Neural progenitor cell (in vitro differentiated cells): ENCODE data around the gene DISC1. TPM values are rescaled to one million over a fixed set of nuclear protein-coding genes. Genes with fewer than 3 reads are reported as not detected.
"Not testable (repeated sequence)": the region's sequence is repeated elsewhere in the genome, so short reads cannot be mapped to it uniquely, and the experiment has no call there.

ENCODE experiments used
- DNase-seq: peaks from one replicate; pipeline ENCODE4 v3.0.0-alpha.2; 2016; ENCODE audit warnings: low spot score
- H2AFZ ChIP-seq: fragments of 200-600 bp; sonication (generic); replicated peaks from 2 replicates; pipeline ENCODE4 v1.6.1; 2016; ENCODE audit warnings: antibody characterized with exemption
- H3F3A ChIP-seq: fragments of 200-600 bp; sonication (generic); 2 replicates; pipeline ENCODE4 v1.6.1; 2016; ENCODE audit warnings: antibody characterized with exemption, low read depth
- H3K27ac ChIP-seq: fragments of 200-600 bp; sonication (generic); 2 replicates; pipeline ENCODE4 v1.5.1; 2016; ENCODE audit warnings: mild to moderate bottlenecking
- H3K27me3 ChIP-seq: fragments of 200-600 bp; sonication (generic); 2 replicates; pipeline ENCODE4 v1.6.1; 2016; ENCODE audit warnings: mild to moderate bottlenecking, moderate library complexity
- H3K36me3 ChIP-seq: fragments of 200-600 bp; sonication (generic); 2 replicates; pipeline ENCODE4 v1.5.1; 2016
- H3K4me1 ChIP-seq: fragments of 200-600 bp; sonication (generic); 2 replicates; pipeline ENCODE4 v1.6.1; 2016; ENCODE audit warnings: mixed run types
- H3K4me2 ChIP-seq: fragments of 200-600 bp; sonication (generic); 2 replicates; pipeline ENCODE4 v1.6.1; 2016
- H3K4me3 ChIP-seq: fragments of 200-600 bp; sonication (generic); 2 replicates; pipeline ENCODE4 v1.5.1; 2016
- H3K79me2 ChIP-seq: fragments of 200-600 bp; sonication (generic); 2 replicates; pipeline ENCODE4 v1.6.1; 2016; ENCODE audit warnings: low read depth
- H3K9ac ChIP-seq: fragments of 200-600 bp; sonication (generic); 2 replicates; pipeline ENCODE4 v1.6.1; 2016
- H3K9me3 ChIP-seq: fragments of 200-600 bp; sonication (generic); 2 replicates; pipeline ENCODE4 v1.5.1; 2016; ENCODE audit warnings: low read depth
- H4K20me1 ChIP-seq: fragments of 200-600 bp; sonication (generic); 2 replicates; pipeline ENCODE4 v1.6.1; 2016; ENCODE audit warnings: low read depth
- H3K27ac Mint-ChIP-seq: 3 replicates; pipeline ENCODE4 v1.8.0; 2021; ENCODE audit warnings: mixed read lengths
- H3K27me3 Mint-ChIP-seq: 2 replicates; pipeline ENCODE4 v1.8.0; 2022; ENCODE audit warnings: low read depth, mild to moderate bottlenecking, inconsistent platforms, moderate library complexity, mixed read lengths; ENCODE audit not compliant: insufficient read depth
- H3K36me3 Mint-ChIP-seq: 3 replicates; pipeline ENCODE4 v1.8.0; 2021; ENCODE audit warnings: mixed read lengths
- H3K4me1 Mint-ChIP-seq: 3 replicates; pipeline ENCODE4 v1.8.0; 2021; ENCODE audit warnings: mixed read lengths
- H3K4me3 Mint-ChIP-seq: 3 replicates; pipeline ENCODE4 v1.8.0; 2021; ENCODE audit warnings: mild to moderate bottlenecking, moderate library complexity, mixed read lengths
- H3K9me3 Mint-ChIP-seq: 3 replicates; pipeline ENCODE4 v1.8.0; 2020; ENCODE audit warnings: mixed read lengths
- EZH2 ChIP-seq: fragments of 200-600 bp; sonication (generic); IDR thresholded peaks from 2 replicates; pipeline ENCODE4 v1.6.1; 2017; ENCODE audit warnings: antibody characterized with exemption, mild to moderate bottlenecking, moderate library complexity
- EZH2phosphoT487 ChIP-seq: fragments of 200-600 bp; sonication (generic); IDR thresholded peaks from 2 replicates; pipeline ENCODE4 v1.6.1; 2017; ENCODE audit warnings: antibody characterized with exemption
- total RNA-seq: library from RNA; depleted of rRNA; stranded (reverse); fragments of >200 nt; gene quantifications from 2 replicates; pipeline ENCODE4 v1.2.3, GENCODE V29; 2015; ENCODE audit warnings: low replicate concordance
- TF ChIP-seq, protein P1 (sequence below): fragments of 200-600 bp; sonication (generic); IDR thresholded peaks from 2 replicates; pipeline ENCODE4 v1.5.1; 2017; ENCODE audit warnings: antibody characterized with exemption, mild to moderate bottlenecking

DISC1 gene
- total RNA-seq, 1 donor from 2014 or later, result 1.8 TPM

- H3K9me3 Mint-ChIP-seq, result no peaks in the 10 kb centered on the region
- H3K4me1 Mint-ChIP-seq, result peaks cover 8% of the 10 kb centered on the region
- Histone ChIP-seq H3F3A (no peaks in the 10 kb centered on the region), H3K9ac (no peak overlapping the region), H3K36me3 (no peaks in the 10 kb centered on the region), H3K4me2 (no peak overlapping the region), H3K79me2 (no peaks in the 10 kb centered on the region), H3K4me3 (no peak overlapping the region), H4K20me1 (no peaks in the 10 kb centered on the region), H3K27me3 (no peaks in the 10 kb centered on the region), H3K27ac (no peak overlapping the region), H3K9me3 (no peaks in the 10 kb centered on the region), H2AFZ (no peak overlapping the region), H3K4me1 (no peaks in the 10 kb centered on the region)
- TF ChIP-seq, protein P1, sequence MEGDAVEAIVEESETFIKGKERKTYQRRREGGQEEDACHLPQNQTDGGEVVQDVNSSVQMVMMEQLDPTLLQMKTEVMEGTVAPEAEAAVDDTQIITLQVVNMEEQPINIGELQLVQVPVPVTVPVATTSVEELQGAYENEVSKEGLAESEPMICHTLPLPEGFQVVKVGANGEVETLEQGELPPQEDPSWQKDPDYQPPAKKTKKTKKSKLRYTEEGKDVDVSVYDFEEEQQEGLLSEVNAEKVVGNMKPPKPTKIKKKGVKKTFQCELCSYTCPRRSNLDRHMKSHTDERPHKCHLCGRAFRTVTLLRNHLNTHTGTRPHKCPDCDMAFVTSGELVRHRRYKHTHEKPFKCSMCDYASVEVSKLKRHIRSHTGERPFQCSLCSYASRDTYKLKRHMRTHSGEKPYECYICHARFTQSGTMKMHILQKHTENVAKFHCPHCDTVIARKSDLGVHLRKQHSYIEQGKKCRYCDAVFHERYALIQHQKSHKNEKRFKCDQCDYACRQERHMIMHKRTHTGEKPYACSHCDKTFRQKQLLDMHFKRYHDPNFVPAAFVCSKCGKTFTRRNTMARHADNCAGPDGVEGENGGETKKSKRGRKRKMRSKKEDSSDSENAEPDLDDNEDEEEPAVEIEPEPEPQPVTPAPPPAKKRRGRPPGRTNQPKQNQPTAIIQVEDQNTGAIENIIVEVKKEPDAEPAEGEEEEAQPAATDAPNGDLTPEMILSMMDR, result peak; percentile 62
- no peak for TF ChIP-seq EZH2phosphoT487
- H3K4me3 Mint-ChIP-seq, result no peak overlapping the region
- no peaks in the 10 kb centered on the region for H3K27me3 Mint-ChIP-seq
- no peak overlapping the region for H3K27ac Mint-ChIP-seq
- peak; percentile 66 for DNase-seq
- no peaks in the 10 kb centered on the region for H3K36me3 Mint-ChIP-seq
Measured at GRCh38 chr1:231724876-231725647, 98.5 kb downstream of the DISC1 start.

GRCh38 chr1:231727171-231727570 is 100.6 kb downstream of the DISC1 start:
- Histone ChIP-seq H3K9ac (no peak overlapping the region), H3K9me3 (no peaks in the 10 kb centered on the region), H3K79me2 (no peaks in the 10 kb centered on the region), H3K4me2 (no peak overlapping the region), H4K20me1 (no peaks in the 10 kb centered on the region), H2AFZ (no peak overlapping the region), H3F3A (no peaks in the 10 kb centered on the region), H3K36me3 (no peaks in the 10 kb centered on the region), H3K4me3 (no peak overlapping the region), H3K4me1 (no peaks in the 10 kb centered on the region), H3K27me3 (no peaks in the 10 kb centered on the region), H3K27ac (no peak overlapping the region)
- TF ChIP-seq, protein P1, result no peak
- TF ChIP-seq EZH2phosphoT487 (no peak), EZH2 (no peak)
- DNase-seq, result no peak
- Mint-ChIP-seq H3K36me3 (no peaks in the 10 kb centered on the region), H3K4me3 (no peak overlapping the region), H3K27ac (no peak overlapping the region), H3K9me3 (peaks cover 5% of the 10 kb centered on the region), H3K4me1 (peaks cover 8% of the 10 kb centered on the region), H3K27me3 (no peaks in the 10 kb centered on the region)

DNA sequence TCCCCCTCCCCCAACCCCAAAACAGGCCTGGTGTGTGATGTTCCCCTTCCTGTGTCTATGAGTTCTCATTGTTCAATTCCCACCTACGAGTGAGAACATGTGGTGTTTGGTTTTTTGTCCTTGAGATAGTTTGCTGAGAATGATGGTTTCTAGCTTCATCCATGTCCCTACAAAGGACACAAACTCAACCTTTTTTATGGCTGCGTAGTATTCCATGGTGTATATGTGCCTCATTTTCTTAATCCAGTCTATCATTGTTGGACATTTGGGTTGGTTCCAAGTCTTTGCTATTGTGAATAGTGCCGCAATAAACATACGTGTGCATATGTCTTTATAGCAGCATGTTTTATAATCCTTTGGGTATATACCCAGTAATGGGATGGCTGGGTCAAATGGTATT is 102.4 kb downstream of the DISC1 start:
- not testable (repeated sequence) for H3K9ac ChIP-seq, H3F3A ChIP-seq, H3K36me3 ChIP-seq, H3K4me1 ChIP-seq, H3K36me3 Mint-ChIP-seq, H3K27me3 Mint-ChIP-seq, H4K20me1 ChIP-seq, H3K27ac ChIP-seq, H3K4me1 Mint-ChIP-seq, H3K27me3 ChIP-seq, H2AFZ ChIP-seq, H3K27ac Mint-ChIP-seq, H3K4me2 ChIP-seq, H3K4me3 ChIP-seq, DNase-seq, H3K4me3 Mint-ChIP-seq, H3K9me3 Mint-ChIP-seq, H3K79me2 ChIP-seq, H3K9me3 ChIP-seq

GRCh38 chr1:231729544-231729943 is 103.0 kb downstream of the DISC1 start:
- Histone ChIP-seq H2AFZ (no peak overlapping the region), H3K4me1 (no peaks in the 10 kb centered on the region), H3K36me3 (no peaks in the 10 kb centered on the region), H3K4me2 (no peak overlapping the region), H3K9ac (no peak overlapping the region), H3K4me3 (no peak overlapping the region), H3K27me3 (no peaks in the 10 kb centered on the region), H3K9me3 (no peaks in the 10 kb centered on the region), H4K20me1 (no peaks in the 10 kb centered on the region), H3K79me2 (no peaks in the 10 kb centered on the region), H3F3A (no peaks in the 10 kb centered on the region), H3K27ac (no peak overlapping the region)
- TF ChIP-seq, protein P1, result no peak
- TF ChIP-seq EZH2phosphoT487, result no peak
- no peak for TF ChIP-seq EZH2
- Mint-ChIP-seq H3K36me3 (no peaks in the 10 kb centered on the region), H3K27ac (no peak overlapping the region), H3K27me3 (no peaks in the 10 kb centered on the region), H3K4me1 (peaks cover 8% of the 10 kb centered on the region), H3K9me3 (peaks cover 5% of the 10 kb centered on the region), H3K4me3 (no peak overlapping the region)
- DNase-seq, result no peak
